Measurements from ENCODE around the gene HELZ2. TPM values are rescaled to one million over a fixed set of nuclear protein-coding genes. Genes with fewer than 3 reads are reported as not detected.

Gene HELZ2
- total RNA-seq, 2 donors from 2014 or later, result 12.1 to 36.0 TPM

DNA sequence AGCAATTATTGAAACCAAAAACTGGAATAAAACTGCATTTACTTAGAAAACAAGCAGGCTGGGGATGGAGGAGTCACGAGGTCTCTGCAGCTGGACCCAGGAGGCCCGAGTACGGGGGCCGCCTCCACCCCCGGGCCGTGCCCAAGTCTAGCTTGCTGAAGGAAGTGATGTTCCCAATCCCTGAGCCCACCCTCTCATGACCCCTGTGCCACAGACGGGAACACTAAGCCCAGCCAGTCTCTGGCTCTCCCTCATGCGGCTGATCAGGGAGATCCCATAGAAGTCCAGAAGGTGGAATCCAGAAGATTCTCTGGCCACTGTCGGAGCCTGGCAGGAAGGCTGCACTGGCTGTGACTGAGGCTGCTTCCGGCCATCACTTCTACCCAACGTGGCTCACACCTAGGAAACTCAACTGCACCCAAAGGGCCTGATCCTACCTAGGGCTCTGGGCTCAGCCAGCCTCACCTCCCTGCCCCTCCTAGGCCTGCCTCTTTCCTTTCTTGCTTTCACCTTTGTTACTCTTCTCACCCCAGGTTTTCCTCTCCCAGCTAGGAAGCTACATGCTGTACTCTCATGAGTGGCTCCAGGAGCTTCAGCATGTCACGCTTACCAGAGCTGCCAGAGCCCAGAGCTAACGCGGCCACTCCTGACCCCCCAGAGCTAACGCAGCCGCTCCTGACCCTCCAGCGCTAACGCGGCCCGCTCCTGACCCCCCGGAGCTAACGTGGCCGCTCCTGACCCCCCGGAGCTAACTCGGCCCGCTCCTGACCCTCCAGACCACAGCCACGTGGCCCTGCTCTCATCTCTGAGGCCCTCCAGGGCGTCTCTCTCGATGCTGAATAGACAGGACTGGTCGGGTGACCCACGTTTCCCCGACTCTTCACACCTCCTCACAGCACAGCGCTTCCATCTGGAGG is 24.7 kb upstream of the HELZ2 start:
- ATAC-seq, result no peak
- intact Hi-C loops (cut with DNase I), result loop anchor here in 1 of 2 donors (10.0 kb wide), 1 partner anchor 54 kb away; the partner anchor contains the start of gene SRMS
- no peak for DNase-seq

GRCh38 chr20:63597651-63598478 is 23.8 kb upstream of the HELZ2 start:
- no peak for DNase-seq
- intact Hi-C loops (cut with DNase I), result loop anchor here in 1 of 2 donors (10.0 kb wide), 1 partner anchor 53 kb away; the partner anchor contains the start of gene SRMS
- no peak for ATAC-seq

DNA sequence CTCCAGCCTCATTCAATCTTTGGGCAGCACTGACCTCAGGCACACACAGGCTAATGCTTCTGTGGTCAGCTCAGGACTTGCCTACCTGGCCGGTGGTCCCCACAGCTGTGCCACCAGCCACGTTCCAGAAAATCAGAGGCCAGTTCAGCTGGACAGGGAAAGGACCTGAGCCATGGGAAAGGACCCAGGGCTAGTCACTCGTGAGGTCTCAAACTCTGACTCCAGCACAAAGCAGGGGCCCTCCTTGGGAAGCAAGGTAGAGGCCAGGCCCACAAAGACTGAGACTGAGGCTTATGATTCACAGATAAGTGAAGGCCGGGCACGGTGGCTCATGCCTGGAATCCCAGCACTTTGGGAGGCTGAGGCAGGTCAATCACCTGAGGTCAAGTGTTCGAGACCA is 22.4 kb upstream of the HELZ2 start:
- no peak for DNase-seq
- intact Hi-C loops (cut with DNase I), result loop anchor here in 1 of 2 donors (10.0 kb wide), 1 partner anchor 52 kb away; the partner anchor contains the start of gene SRMS
- no peak for ATAC-seq

DNA sequence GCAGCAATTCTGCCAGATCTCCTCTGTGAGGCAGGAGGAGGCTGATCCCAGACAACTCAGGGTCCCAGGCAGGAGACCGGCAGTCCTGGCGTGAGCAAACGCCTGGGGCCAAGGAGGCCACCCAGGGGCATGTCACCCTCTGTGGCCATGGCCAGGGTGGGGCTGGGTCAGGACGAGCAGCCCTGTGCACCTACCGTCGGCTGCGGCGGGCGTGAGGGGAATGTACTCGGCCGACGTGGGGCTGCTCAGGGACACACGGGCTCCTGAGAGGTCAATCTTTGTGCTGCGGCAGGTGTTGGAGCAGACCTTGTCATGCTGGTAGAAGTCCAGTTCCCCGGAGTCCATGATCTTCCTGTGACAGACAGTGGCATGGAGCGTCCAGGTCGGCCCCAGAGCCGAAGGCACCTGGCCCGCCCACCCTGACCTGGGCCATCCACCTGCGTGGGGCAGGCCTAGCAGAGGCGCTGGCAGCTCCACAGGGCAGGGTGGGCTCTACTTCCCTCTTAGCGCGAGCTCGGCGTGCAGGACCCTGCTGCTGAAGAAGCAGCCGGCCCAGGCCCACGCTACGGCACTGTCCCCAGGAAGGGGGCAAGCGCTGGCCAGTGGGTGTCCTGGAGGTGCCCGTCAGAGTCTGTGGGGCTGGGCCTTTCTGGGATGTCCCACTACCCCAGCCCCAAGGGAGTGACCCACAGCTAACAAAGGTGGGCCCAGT is 21.5 kb upstream of the HELZ2 start:
- intact Hi-C loops (cut with DNase I), result loop anchor here in 1 of 2 donors (10.0 kb wide), 1 partner anchor 51 kb away; the partner anchor contains the start of gene SRMS
- ATAC-seq (peak in 1 of 2 donors; percentile 8), DNase-seq (no peak)

DNA sequence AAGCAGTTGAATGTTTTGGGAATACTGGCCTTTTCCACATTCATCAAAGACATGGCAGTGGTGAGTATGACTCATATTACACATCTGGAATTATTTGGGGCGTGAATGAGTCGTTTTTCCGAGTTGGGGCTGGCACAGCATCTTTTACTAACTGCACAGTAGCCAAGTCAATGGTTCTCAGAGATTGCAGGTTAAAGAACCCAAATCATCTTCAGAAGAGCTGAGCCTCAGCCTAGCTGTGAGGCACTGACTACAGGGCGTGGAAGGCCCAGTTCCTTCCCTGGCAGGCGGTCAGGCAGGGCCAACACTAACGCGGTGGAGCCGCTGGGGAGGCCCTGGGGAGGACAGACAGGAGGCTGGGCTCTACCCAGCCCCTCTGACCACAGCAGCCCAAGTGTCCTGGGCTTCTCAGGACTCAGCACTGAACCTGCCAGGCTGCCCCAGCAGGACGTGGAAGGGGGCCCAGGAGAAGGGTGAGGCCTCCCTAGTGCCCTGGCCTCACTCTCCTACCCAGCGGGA is 20.1 kb upstream of the HELZ2 start:
- no peak for DNase-seq
- ATAC-seq, result no peak
- intact Hi-C loops (cut with DNase I), result loop anchor here in 1 of 2 donors (10.0 kb wide), 1 partner anchor 49 kb away; the partner anchor contains the start of gene SRMS

GRCh38 chr20:63592661-63593060 is 18.6 kb upstream of the HELZ2 start:
- intact Hi-C loops (cut with DNase I), result loop anchor here in 1 of 2 donors (10.0 kb wide), 1 partner anchor 48 kb away; the partner anchor contains the start of gene SRMS
- ATAC-seq (no peak), DNase-seq (no peak)

GRCh38 chr20:63591786-63592355 is 17.8 kb upstream of the HELZ2 start:
- intact Hi-C loops (cut with DNase I), result loop anchor here in 1 of 2 donors (10.0 kb wide), 1 partner anchor 47 kb away; the partner anchor contains the start of gene SRMS
- DNase-seq, result no peak
- no peak for ATAC-seq

GRCh38 chr20:63591147-63591533 is 17.1 kb upstream of the HELZ2 start:
- DNase-seq, result no peak
- intact Hi-C loops (cut with DNase I), result loop anchor here in 1 of 2 donors (10.0 kb wide), 1 partner anchor 46 kb away; the partner anchor contains the start of gene SRMS
- no peak for ATAC-seq

- ATAC-seq (no peak), DNase-seq (no peak)
- intact Hi-C loops (cut with DNase I), result loop anchor here in 1 of 2 donors (10.0 kb wide), 1 partner anchor 46 kb away; the partner anchor contains the start of gene SRMS
Measured at GRCh38 chr20:63590218-63591146, 16.4 kb upstream of the HELZ2 start.

DNA sequence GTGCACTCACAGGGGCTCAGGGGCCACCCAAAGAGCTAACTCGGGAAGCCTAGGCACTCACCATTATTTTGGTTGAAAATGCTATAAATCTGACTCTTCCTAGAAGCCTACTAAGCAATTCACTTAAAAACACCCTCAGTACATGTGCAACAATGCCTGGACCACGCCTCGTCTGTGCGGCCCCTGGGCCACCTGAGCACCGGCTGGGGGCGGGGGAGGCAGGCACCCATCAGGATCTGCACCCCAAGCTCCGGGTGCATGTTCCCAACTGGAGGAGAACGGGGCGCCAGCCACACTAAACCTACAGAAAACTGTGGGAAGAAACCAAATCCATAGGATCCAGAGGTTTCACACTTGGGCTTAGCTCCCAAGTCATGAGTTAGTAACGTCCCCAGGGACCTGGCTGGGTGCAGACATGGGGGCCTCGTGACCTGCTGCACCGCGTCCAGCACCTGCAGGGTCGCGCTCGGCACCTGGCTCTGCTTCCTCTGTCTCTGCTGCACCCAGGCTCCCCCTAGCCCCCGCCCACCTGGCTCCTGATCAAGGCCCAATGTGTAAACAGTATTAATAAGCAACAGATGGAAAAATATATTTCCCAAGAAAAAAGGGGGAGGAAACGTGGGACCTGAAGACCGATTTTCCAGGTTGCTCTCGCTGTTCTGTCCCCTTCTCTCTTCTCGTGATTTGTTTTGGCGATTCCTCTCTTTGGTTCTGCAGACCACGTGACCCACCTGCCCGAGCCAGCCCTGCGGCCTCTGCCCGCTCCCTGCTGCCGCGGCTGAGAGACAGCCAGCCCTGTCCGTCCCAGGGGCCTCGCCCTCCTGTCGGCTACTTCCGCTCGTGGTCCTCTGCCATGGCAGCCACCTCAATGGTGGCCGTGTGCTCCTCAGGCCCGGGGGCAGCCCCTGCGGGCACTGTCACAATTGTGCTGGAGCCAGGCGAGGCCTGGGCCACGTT is 15.5 kb upstream of the HELZ2 start:
- DNase-seq (no peak), ATAC-seq (no peak)
- intact Hi-C loops (cut with DNase I), result loop anchor here in 1 of 2 donors (10.0 kb wide), 1 partner anchor 45 kb away; the partner anchor contains the start of gene SRMS

- intact Hi-C loops (cut with DNase I), result no loop called here
- peak in 1 of 2 donors; percentile 17 for ATAC-seq
- no peak for DNase-seq
Measured at GRCh38 chr20:63588641-63589041, 14.6 kb upstream of the HELZ2 start.

- intact Hi-C loops (cut with DNase I), result no loop called here
- no peak for ATAC-seq
- DNase-seq, result no peak
Measured at GRCh38 chr20:63587776-63588591, 13.9 kb upstream of the HELZ2 start.

GRCh38 chr20:63587256-63587655 is 13.2 kb upstream of the HELZ2 start:
- DNase-seq (no peak), ATAC-seq (no peak)
- intact Hi-C loops (cut with DNase I), result no loop called here

DNA sequence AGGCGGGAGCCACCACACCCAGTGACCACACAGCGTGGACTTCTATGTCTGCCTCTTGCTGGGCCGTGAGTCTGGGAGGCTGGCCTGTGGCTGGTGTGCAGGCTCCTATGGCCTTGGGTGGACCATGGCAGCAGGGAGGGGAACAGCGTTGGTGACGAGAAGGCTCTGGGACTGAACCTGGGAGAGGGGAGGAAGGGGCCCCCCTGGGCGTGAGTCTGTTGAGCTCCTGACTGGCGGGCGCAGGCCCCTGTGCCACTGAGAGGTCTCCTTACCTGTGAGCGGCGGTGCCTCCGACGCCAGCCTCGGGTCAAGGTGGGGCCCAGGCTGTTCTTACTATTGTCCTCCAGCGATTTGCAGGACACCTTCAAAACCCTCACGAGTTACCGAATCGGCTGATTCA is 12.8 kb upstream of the HELZ2 start:
- intact Hi-C loops (cut with DNase I), result no loop called here
- DNase-seq (no peak), ATAC-seq (no peak)

Measured in left cardiac atrium (tissue), 4 donors.